GDM1 (cell line): Measurements from ENCODE around the gene CUX1.
A peak's percentile ranks its signal among the peaks of the same experiment; 100 is the strongest.
"Not testable (repeated sequence)": the region's sequence is repeated elsewhere in the genome, so short reads cannot be mapped to it uniquely, and the experiment has no call there.

ENCODE experiments used
- DNase-seq: peaks from one replicate; lab custom pipeline; 2025; lab: John Stamatoyannopoulos, UW

Gene CUX1

DNA sequence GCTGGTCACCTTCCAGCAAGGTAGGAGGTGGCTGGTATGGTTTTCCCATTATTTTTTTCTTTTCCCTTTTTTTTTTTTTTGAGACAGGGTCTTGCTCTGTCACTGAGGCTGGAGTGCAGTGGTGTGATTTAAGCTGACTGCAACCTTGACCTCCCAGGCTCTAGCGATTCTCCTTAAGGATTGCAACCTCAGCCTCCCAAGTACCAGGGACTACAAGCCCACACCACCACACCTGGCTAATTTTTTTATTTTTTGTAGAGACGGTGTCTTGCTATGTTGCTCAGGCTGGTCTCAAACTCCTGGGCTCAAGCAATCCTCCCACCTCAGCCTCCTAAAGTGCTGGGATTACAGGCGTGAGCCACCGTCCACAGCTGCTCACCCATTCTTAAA lies 24.7 kb upstream of the CUX1 start:
- DNase-seq, result not testable (repeated sequence)

DNA sequence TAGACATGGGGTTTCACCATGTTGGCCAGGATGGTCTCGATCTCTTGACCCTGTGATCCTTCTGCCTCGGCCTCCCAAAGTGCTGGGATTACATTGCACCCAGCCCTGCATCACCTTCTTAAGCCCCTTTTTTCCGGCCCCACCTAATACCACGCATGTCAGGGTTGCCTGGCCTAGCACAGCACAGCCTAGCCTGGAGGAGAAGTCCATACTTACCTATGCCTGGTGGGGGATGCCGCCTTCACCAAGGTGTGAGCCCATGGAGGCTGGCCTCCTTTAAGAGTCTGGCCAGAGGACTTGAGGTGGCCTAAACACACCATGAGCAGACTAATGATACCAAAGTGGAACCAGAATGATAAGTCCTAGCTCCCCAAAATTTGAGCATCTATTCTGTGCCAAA lies 22.0 kb upstream of the CUX1 start:
- DNase-seq, result no peak

DNA sequence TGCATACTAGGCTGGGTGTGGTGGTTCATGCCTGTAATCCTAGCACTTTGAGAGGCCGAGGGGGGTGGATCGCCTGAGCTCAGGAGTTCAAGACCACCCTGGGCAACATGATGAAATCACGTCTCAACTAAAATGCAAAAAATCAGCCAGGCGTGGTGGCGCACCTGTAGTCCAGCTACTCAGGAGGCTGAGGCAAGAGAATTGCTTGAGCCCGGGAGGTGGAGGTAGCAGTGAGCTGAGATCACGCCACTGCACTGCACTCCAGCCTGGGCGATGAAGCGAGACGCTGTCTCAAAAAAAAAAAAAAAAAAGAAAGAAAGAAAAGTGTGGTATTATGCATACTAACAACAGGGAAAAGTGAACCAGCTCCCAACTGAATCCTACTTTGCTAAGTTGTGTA lies 19.3 kb upstream of the CUX1 start:
- DNase-seq, result not testable (repeated sequence)

DNA sequence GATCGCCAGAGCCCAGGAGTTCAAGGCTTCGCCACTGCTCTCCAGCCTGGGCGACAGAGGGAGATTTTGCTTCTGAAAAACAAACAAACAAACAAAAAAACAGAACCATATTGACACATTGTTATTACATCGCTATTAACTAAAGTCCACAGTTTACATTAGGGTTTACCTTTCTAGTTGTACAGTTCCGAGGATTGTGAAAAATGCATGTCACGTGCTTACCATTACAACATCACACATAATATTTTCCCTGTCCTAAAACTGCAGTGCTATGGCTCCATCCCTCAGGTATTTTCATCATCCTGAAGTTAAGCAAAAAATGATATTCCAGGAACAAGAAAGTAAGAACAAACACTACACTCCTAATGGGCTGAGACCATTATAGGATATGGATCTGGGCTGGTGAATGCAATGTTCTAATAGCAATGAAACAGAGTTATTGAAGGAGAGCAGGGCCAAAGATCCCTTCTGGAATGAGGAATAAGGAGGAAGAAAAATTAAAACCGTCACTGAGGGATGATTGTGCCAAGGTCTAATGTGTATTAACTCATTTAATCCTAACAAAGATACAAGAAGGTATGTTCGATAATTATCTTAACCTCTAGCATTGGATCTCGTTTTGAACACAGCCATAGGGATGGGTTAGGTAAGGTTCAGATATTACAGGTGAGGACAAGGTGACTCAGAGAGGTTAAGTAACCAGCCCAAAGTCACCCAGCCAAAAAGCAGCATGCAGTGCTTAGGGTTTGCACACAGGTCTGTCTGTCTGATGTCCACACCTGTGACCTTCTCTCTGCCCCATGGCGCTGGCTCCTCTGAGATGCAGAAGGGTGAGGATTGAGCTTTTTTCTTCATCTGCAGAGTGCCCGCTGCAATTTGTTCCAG lies 14.0 kb upstream of the CUX1 start:
- no peak for DNase-seq

DNA sequence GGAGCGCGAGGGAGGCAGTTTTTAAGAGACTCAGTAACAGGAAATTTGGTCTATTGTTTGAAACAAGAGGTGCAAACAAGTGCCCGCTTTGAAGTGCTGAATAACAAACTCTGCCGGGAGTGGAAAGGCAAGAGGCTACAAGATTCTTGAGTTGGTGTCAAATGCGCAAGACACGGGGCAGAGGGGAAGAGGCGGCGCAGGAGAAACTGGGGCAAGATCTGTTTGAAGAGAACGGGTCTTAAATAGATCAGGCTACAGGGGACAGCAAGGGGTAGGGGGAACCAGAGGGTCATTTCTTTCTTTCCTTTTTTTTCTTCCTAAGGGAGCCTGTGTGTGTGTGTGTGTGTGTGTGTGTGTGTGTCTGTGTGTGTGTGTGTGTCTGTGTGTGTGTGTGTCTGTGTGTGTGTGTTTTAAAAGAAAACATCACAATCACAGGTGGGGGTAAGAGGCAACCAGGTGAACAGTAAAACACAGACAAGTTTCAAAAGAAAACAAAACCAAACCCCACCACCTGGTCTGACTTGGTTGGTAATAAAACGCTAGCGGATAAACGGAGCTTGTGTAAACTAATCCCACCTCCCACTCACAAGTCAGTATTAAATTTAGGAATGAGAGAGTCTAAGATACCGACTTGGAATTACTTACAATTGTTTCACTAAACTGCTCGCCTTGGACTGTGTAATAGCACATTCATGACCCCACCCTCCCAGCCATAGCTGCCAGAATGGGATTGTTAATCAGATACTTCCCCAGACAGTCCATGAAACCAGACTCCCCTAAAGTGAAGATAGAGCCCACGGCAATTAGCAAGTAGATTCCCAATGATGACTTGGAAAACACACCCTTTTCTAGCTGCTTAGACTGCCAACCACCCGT lies 13.1 kb upstream of the CUX1 start:
- DNase-seq, result no peak

DNA sequence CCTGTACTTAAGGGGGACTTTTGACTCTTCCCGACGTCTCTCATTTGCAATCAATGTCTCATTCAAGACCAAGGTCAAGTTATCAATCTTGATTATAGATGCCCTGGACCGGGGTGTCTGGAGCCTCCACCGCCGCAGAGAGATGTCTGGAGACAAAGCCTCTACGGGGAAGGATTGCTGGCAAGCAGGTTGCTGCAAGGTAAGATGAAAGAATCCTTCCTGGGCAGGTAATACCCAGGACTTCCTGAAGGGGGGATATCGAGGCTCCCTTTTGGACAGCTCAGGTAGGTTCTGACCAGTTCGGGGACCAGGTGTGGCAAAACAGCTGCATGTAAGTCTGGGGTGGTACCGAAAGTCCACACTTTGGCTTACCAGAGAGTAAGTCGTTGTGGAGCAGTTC lies 12.5 kb upstream of the CUX1 start:
- no peak for DNase-seq

DNA sequence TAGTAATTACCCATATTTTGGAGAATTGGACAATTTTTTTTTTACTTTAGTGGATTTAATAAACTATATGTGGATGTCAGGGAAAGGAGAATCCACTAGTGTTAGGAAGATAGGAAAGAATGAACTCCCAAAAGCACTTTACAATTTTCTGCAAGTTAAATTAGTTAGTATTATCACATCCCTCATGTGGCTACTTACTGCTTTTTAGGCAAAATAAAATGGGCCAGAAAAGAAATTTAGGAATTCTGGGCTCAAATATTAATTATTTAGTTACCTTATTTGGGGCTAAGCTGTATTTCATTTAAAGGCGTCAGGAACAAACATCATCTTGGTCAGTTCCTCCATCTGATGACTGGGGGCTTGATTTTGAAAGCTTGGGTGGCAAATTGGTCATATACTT lies 4.8 kb upstream of the CUX1 start:
- no peak for DNase-seq

DNA sequence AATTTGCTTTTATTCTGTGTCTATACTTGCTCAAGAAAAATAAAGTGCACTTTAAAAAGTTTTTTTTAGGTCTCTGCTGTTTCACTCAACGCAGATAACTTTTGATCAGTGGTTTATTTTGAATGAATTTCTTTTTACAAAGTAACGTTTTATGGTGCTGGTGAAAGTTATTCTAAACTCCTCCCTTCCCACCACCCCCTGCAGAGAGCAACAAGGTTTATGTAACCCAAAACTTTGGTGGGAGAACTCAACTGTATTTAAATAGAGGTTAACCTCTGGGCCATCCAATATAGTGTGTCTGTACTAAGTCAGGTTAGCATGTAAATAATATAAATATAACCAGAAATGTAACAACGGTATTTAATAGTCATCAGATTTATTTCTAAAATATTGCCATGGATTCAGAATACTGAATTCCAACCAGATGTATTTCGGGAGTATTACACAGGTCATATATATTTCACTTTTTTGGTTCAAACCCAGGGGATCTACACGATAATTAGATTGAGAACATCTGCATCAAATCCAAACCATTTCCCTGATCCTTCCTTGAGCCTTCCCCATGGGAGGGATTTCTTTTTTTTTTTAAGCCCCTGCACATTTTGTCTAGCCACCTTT lies 3.9 kb upstream of the CUX1 start:
- DNase-seq, result no peak

DNA sequence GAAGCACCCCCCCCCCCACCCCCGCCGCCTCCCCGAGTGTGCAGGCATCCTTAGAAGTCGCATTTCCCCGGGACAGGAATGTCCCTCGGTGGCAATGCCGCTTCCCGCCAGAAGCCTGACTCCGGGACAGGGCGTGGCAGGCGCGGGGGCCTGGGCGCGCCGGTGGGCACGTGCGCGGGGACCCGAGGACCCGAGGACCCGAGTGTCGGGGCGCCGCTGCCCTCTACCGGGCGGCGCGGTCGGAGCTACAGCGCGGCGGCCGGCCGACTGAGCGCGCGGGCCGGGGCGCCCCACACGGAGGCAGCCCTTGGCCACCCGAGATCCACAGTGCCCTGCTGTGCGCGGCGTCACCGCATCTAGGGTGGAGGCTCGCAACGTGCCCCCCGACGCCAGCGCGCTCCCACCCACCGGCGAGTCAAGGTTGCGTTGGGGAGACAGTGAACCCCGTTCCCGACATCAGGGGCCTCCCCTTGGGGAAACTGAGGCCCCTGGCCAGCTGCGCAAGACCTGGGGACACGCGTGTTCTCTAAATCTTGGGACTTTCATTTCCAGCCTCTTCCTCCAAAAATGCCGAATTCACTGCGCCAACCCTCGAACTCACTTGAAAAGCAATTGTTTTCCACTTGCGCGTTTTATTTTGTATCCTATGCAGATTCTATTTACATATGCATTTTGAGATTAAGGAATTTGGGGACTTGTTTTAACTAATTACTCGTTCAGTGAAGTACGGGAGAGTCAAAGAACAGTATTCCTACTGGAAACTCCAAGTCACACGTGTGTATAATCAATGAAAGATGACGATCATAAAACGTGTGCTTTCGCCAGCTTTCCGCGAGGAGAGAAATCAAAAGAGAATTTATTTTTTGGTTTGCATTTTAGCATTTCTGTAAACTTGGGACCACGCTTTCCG lies 3.1 kb upstream of the CUX1 start:
- DNase-seq, result peak; percentile 80

DNA sequence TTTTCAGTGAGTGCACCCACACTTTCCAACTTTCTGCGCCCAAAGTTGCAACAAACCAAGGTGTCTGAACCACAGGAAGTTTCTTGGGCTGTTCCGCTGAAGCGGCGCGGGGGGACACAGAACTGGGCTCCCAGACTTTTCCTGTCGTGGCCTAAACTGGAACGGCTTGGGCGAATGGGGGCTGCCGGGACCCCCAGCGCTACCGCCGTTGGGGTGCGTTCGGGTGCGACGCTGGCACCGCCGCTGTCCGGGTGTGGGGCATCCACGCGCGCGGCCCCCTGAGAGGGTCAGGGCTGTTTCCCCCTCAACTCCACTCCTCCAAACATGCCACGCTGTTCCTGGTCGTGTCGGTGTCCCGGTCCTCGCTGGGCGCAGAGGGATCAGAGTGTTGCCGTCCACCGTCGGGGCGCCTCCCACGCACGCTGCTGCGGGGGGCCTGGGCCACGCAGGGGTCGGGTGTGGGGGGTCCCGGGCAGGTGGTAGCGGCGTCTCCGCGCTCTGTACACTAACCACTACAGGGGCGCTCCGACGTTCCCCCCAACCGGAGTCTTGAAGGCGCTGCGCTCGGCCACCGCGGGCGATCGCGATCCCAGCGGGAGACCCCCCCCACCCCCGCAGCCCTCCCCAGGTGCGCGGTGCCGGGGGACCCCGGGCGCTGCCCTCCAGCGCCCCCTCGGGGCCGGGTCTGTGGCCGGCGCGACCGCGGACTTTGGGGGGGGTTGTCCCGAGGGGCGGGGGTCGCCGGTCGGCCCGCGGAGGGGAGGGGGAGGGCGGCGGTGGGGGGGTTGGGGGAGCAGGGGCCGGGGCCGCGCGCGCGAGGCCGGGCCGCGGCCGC lies 2.2 kb upstream of the CUX1 start:
- peak; percentile 68 for DNase-seq

DNA sequence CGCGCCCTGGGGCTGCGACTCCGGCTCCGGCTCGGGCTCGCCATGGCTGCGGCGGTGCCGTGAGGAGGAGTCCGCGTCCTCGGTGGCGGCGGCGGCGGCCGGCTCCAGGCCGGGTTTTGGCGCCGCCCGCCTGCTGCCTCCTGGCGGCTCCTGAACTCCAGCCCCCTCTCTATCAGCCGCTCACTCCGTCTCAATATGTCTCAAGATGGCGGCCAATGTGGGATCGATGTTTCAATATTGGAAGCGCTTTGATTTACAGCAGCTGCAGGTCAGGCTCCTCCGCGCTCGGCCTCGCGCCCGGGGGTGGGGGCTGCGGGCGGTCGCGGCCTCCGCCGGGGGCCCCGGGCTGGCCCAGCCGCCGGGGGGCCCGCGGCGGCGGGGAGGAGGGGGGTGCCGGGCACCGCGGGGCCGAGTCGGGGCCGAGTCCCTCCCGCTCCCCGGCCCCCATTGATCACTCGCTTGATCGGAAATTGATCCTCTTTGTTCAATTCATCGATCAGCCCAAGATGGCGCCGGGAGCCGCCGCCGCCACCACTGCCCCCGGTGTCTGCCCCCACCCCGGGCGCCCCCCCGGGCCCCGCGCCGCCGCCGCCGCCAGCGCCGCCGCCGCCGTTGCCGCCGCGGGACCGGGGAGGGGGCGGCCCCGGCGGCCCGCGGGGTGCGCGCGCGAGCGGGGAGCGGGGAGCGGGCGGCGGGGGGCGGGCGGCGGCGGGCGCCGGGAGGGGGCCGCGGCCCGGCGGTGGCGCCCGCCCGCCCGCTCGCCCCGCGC lies 1.4 kb upstream of the CUX1 start:
- peak; percentile 76 for DNase-seq

DNA sequence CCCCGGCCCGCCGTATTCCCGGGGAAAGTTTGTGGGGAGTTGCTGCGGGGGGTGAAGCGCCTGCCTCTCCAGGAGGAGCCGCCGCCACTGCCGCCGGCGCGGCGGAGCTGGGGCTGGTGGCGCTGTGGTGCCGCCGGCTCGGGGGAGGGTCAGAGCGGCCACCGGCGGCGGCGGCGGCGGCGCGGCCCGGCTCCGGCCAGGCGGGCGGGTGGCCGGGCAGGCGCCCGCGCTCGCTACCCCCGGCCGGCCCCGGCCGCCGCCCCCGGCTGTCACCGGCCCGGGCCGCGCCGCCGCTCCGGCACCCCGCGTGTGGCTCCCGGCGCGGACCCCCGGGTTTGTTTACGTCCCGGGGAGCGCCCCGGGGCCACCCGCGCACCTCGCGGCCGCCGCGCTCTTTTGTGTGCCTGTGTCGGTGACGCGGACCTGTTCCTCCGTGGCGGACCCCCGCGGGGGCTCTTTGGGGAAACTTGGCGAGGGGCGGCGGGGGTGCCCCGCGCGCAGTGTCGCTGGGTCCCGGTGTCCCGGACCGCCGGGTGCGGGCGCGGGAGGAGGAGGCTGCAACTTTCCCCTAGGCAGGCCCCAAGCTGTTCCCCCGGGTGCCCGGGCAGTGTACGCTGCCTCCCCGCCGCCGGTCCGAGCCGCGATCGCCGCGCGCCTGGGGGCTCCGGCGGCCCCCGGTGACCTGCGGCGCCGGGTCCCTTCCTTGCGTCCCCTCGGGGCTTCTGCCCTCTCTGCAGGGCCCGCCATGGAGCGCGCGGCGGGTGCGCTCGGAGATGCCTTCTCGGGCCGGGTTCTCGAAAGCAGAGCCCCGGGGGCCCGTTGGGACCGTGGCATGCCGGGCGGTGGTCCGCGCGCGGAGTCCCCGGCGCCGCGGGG lies 593 bp upstream of the CUX1 start:
- peak; percentile 9 for DNase-seq

DNA sequence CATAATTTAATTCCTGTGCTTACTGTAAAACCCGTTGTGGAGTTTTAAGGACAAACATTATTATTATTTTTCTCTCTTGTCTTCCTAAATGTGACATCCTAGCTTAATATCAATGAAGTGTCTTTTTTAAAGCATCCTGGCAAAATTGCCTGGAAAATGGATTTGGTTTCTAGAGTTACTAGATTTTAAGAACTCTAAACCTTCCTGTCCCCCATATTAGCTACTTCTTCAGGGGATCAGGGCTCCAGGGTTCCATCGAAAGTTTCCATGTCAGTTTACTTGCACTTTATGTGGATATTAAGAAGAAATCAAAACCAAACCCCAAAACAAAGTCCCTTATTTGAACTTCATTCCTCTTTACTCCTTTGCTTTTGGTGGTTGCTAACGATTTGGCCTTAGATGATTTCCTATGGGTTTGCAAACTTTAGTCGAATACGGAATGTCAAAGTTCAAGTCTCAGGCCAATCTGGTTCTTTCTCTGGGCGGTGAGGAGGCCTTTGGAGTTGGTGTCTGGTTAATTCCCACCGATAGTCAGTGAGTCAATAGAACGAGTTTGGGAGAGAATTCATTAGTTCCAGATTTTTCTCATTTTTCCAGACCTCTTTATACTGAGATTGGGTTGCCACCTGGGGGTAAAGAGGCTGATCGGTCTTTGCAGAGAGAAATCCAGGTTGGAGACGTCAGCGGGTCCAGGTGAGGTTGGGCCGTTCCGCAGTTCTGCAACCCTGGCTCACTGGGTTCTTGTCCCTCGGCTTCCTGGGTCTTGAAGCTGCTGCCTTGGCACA lies 1.1 kb downstream of the CUX1 start:
- no peak for DNase-seq

DNA sequence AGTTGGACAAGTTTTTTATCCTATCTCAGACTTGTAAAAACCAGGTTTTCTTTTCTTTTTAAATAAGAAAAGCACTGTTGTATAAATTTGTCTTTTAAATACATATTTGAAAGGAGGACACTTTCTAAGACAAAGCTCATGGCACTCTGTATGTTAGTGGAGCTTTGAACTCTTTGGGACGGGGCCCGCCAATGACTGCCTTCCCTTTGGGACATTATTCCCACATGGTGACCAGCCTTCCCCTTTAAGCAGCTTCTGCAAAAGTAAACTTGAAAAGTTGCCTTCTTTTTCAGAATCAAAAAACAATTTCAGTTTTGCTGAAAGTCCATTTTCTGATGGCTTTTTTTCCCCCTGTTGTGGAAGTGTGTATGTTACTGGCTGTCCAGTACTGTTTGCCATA lies 1.8 kb downstream of the CUX1 start:
- no peak for DNase-seq

DNA sequence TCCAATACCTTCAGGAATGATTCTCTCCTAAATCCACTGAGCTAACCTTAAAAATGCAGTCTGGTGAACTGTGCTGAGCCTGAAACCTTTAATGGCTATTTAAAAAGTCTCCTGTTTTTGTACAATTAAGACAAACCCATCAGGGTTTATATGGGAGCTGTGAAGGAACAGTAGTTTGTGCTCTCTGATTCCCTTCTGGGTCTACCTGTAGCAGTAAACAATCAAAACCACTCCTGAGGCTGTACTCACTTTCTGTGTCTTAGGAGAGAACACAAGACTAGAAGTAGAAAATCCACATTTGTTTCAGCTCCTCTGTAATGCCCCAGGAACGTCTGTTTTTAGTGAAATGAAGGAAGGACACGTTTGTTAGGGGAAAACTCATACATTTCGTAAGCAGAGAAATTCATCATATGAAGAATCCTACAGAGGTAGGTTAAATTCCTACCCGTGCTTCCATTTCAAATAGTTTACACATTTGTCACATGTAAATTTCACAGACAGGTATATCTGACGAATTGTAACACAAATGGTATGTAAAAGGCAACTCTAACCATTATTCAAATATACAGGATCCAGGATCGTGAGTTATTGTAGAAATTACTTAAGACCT lies 2.6 kb downstream of the CUX1 start:
- no peak for DNase-seq

DNA sequence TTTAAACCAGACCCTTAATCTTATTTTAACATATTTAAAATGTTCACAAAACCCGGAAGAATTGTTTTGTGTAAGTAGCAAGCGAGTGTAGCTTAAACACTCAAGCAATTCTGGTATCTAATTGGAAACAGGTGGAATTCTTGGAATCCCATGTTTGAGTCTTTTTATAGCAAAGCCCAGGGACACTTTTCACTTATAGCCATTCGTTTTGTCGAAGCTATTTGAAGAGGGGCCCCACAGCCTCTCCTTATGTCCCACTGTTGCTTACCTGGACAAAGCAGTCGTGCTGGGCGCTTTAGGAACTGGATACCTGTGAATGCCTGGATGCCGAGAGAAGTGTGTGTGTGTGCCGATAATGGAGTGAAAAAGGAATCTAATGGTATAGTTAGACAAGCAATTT lies 3.3 kb downstream of the CUX1 start:
- DNase-seq, result no peak

DNA sequence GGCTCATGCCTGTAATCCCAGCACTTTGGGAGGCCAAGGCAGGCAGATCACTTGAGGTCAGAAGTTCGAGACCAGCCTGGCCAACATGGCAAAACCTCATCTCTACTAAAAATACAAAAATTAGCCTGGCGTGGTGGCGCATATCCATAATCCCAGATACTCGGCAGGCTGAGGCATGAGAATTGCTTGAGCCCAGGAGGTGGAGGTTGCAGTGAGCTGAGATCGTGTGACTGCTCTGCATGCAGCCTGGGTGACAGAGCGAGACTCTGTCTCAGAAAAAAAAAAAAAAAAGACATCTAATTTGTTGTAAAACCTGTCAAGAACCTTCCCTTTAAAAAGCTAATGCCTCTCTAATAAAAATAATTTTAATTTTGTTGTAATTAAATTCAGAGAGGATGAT lies 5.2 kb downstream of the CUX1 start:
- not testable (repeated sequence) for DNase-seq

DNA sequence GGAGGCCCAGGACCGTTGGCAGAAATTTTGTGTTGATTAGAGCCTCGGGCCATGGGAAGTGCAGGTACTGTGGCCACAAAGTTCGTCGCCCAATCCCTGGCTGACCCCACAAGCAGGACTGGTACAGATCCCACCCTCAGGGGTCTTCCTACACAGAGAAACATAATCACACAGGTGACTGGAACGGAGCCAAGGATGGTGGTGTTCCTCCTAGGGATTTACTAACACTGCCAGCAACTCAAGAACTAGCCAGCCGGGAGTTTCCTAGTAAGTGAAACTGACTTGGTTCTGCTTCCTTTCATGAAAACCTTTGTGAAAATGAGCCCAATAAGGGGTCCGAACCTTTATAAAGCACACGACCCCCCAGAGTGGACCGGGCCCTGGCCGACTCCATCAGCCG lies 5.7 kb downstream of the CUX1 start:
- no peak for DNase-seq
